Glutamatergic neuron (in vitro differentiated cells): ENCODE measurements around the gene AKR1B15. TPM values are rescaled to one million over a fixed set of nuclear protein-coding genes. Genes with fewer than 3 reads are reported as not detected.
"Not testable (repeated sequence)": the region's sequence is repeated elsewhere in the genome, so short reads cannot be mapped to it uniquely, and the experiment has no call there.

Experiments
- DNase-seq: peaks from one replicate; pipeline ENCODE4 v3.0.0; 2022
- H3K27ac Mint-ChIP-seq: one replicate; pipeline ENCODE4 v1.8.0; 2020; ENCODE audit warnings: mild to moderate bottlenecking, mixed read lengths, inconsistent platforms; ENCODE audit not compliant: unreplicated experiment
- H3K27me3 Mint-ChIP-seq: one replicate; pipeline ENCODE4 v1.8.0; 2020; ENCODE audit warnings: mild to moderate bottlenecking, moderate library complexity, mixed read lengths, inconsistent platforms; ENCODE audit not compliant: unreplicated experiment
- H3K36me3 Mint-ChIP-seq: one replicate; pipeline ENCODE4 v1.8.0; 2020; ENCODE audit warnings: mild to moderate bottlenecking, mixed read lengths, inconsistent platforms; ENCODE audit not compliant: unreplicated experiment
- H3K4me1 Mint-ChIP-seq: one replicate; pipeline ENCODE4 v1.8.0; 2020; ENCODE audit warnings: mild to moderate bottlenecking, low read depth, mixed read lengths, inconsistent platforms; ENCODE audit not compliant: unreplicated experiment
- H3K4me3 Mint-ChIP-seq: one replicate; pipeline ENCODE4 v1.8.0; 2020; ENCODE audit warnings: mild to moderate bottlenecking, mixed read lengths, inconsistent platforms; ENCODE audit not compliant: unreplicated experiment
- H3K9me3 Mint-ChIP-seq: one replicate; pipeline ENCODE4 v1.8.0; 2020; ENCODE audit warnings: mild to moderate bottlenecking, moderate library complexity, mixed read lengths, inconsistent platforms; ENCODE audit not compliant: unreplicated experiment
- total RNA-seq: library from RNA; stranded (reverse); fragmentation: NEBNext Ultra II Directional; extraction: Animal tissue kit (Norgen Biotek cat#: 25700); gene quantifications from one replicate; pipeline ENCODE4 v1.2.1, GENCODE V29; 2021; ENCODE audit not compliant: unreplicated experiment
- TF ChIP-seq, protein P1 (sequence below): fragments of 200-600 bp; sonication (generic); IDR thresholded peaks from one replicate; pipeline ENCODE4 v1.5.0; 2021; ENCODE audit not compliant: partially characterized antibody, unreplicated experiment

The AKR1B15 gene
- total RNA-seq, 1 donor from 2014 or later = not detected

DNA sequence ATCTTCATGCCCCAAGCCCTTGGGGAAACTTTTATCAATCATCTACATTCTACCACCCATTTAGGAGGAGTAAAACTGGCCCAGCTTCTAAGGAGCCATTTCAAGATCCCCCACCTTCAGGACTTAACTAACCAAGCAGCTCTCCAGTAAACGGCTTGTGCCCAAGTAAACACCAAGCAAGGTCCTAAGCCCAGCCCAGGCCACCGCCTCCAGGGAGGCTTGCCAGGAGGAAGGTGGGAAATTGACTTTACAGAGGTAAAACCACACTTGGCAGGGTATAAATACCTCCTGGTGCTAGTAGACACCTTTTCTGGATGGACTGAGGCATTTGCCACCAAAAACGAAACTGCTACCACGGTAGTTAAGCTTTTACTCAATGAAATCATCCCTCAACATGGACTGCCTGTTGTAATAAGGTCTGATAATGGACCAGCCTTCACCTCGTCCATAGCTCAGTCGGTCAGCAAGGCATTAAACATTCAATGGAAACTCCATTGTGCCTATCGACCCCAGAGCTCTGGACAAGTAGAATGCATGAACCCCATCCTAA, 5.6 kb downstream of the AKR1B15 start:
- Mint-ChIP-seq H3K27ac (no peak overlapping the region), H3K4me1 (peaks cover 3% of the 10 kb centered on the region), H3K9me3 (peaks cover 5% of the 10 kb centered on the region), H3K4me3 (no peak overlapping the region), H3K27me3 (peaks cover 3% of the 10 kb centered on the region), H3K36me3 (no peaks in the 10 kb centered on the region)
- TF ChIP-seq, protein P1, sequence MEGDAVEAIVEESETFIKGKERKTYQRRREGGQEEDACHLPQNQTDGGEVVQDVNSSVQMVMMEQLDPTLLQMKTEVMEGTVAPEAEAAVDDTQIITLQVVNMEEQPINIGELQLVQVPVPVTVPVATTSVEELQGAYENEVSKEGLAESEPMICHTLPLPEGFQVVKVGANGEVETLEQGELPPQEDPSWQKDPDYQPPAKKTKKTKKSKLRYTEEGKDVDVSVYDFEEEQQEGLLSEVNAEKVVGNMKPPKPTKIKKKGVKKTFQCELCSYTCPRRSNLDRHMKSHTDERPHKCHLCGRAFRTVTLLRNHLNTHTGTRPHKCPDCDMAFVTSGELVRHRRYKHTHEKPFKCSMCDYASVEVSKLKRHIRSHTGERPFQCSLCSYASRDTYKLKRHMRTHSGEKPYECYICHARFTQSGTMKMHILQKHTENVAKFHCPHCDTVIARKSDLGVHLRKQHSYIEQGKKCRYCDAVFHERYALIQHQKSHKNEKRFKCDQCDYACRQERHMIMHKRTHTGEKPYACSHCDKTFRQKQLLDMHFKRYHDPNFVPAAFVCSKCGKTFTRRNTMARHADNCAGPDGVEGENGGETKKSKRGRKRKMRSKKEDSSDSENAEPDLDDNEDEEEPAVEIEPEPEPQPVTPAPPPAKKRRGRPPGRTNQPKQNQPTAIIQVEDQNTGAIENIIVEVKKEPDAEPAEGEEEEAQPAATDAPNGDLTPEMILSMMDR = no peak
- no peak for DNase-seq

DNA sequence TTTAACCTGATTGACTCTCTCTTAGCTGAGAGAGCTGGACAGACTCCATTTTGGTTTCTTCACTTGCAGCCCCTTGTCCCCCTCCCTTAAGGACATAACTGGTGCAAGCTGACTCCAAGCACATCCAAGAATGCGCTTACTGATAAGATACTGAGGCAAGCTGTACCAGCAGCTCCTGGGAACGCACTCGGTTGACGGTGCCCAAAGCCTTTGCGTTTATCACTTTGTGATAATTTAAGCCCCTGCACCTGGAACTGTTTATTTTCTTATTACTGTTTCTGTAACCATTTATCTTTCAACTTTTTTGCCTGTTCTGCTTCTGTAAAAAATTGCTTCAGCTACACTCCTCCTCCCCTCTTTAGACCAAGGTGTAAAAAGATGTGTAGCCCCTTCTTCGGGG, 8.5 kb downstream of the AKR1B15 start:
- no peak overlapping the region for H3K27ac Mint-ChIP-seq
- H3K4me1 Mint-ChIP-seq = no peaks in the 10 kb centered on the region
- no peak for DNase-seq
- peaks cover 4% of the 10 kb centered on the region for H3K9me3 Mint-ChIP-seq
- H3K36me3 Mint-ChIP-seq = no peaks in the 10 kb centered on the region
- TF ChIP-seq, protein P1 = no peak
- H3K27me3 Mint-ChIP-seq = no peaks in the 10 kb centered on the region
- H3K4me3 Mint-ChIP-seq = no peak overlapping the region

DNA sequence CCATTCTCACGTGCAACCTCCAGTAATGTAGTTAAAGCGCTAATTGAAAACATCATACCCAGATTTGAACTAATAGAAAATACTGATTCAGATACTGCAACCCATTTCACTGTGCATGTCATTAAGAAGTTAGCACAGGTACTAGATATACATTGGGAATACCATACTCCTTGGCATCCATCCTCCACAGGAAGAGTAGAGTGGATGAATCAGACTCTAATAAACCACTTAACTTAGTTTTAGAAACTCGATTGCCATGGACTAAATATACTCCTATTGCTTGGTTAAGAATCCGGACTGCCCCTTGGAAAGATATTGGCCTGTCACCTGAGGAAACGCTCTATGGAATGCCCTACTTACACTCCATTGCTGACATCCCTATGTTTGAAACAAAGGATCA, 9.5 kb downstream of the AKR1B15 start:
- H3K4me1 Mint-ChIP-seq = no peaks in the 10 kb centered on the region
- H3K4me3 Mint-ChIP-seq = no peak overlapping the region
- H3K9me3 Mint-ChIP-seq = peaks cover 4% of the 10 kb centered on the region
- DNase-seq = no peak
- TF ChIP-seq, protein P1 = no peak
- no peaks in the 10 kb centered on the region for H3K36me3 Mint-ChIP-seq
- no peak overlapping the region for H3K27ac Mint-ChIP-seq
- H3K27me3 Mint-ChIP-seq = no peaks in the 10 kb centered on the region

DNA sequence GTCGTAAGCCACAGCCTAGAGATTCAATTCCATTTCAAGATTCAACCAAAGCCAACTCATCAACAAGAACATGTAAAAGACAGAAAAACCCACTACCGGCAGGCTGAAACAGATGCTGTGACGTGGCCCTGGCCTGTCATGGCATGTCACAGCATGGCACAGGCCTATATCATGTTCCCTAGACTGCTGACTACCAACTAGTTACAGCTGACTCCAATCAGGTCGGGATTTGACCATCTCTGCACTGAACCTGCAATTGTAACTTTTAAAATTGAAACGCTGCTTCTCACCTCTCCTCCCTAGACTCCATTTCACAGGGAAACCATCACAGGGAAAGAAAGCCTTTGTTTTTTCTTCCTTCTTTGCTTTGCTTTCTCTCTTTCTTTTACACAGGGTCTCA, 12.7 kb downstream of the AKR1B15 start:
- DNase-seq, H3K27ac Mint-ChIP-seq, H3K4me1 Mint-ChIP-seq, H3K9me3 Mint-ChIP-seq, H3K4me3 Mint-ChIP-seq, H3K36me3 Mint-ChIP-seq, H3K27me3 Mint-ChIP-seq: not testable (repeated sequence)

DNA sequence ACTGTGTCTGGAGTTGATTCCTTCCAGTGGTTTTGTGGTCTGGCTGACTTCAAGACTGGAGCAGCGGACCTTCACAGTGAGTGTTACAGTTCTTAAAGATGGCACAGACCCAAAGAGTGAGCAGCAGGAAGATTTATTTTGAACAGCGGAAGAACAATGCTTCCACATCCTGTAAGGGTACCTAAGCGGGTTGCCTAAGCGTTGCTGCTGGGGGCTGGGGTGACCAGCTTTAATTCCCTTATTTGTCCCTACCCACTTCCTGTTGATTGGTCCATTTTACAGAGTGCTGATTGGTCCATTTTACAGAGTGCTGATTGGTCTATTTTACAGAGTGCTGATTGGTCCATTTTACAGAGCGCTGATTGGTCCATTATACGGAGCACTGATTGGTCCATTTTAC, 13.2 kb downstream of the AKR1B15 start:
- no peak for DNase-seq
- no peaks in the 10 kb centered on the region for H3K27me3 Mint-ChIP-seq
- H3K27ac Mint-ChIP-seq = no peak overlapping the region
- TF ChIP-seq, protein P1 = no peak
- no peaks in the 10 kb centered on the region for H3K4me1 Mint-ChIP-seq
- H3K9me3 Mint-ChIP-seq = peaks cover 4% of the 10 kb centered on the region
- H3K4me3 Mint-ChIP-seq = no peak overlapping the region
- H3K36me3 Mint-ChIP-seq = no peaks in the 10 kb centered on the region

DNA sequence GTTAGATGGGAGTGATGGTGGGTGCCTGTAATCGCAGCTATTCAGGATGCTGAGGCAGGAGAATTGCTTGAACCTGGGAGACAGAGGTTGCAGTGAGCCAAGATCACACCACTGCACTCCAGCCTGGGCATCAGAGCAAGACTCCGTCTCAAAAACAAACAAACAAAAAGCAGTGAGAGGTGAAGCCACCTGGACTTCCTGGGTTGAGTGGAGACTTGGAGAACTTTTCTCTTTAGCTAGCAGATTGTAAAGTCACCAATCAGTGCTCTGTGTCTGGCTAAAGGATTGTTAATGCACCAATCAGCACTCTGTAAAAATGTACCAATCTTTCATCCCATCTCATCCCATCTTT, 14.5 kb downstream of the AKR1B15 start:
- not testable (repeated sequence) for H3K4me1 Mint-ChIP-seq, H3K27ac Mint-ChIP-seq, H3K4me3 Mint-ChIP-seq, H3K27me3 Mint-ChIP-seq, H3K36me3 Mint-ChIP-seq, H3K9me3 Mint-ChIP-seq, DNase-seq
